HG03558 (cell line): ENCODE data around the gene PSG6.
"Not testable (repeated sequence)": the region's sequence is repeated elsewhere in the genome, so short reads cannot be mapped to it uniquely, and the experiment has no call there.

Experiments used
- ATAC-seq: cut with Tn5 transposase; IDR thresholded peaks from one replicate; pipeline ENCODE4 v1.9.1; 2021; ENCODE audit warnings: moderate number of reproducible peaks; ENCODE audit not compliant: unreplicated experiment; ENCODE audit errors: extremely low read depth

Gene PSG6

DNA sequence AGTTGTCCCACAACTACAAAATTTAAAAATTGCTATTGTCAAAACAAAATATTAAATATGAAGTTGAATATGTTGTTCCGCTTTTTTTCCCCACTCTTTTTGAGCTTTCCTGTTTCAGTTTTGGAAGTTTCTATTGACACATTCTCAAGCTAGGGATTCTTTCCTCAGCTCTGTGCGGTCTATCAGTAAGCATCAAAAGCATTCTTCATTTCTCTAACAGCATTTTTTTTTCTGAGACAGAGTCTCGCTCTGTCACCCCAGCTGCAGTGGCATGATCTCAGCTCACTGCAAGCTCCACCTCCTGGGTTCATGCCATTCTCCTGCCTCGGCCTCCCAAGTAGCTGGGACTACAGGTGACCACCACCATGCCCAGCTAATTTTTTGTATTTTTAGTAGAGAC, 4.8 kb downstream of the PSG6 start:
- ATAC-seq, result not testable (repeated sequence)

DNA sequence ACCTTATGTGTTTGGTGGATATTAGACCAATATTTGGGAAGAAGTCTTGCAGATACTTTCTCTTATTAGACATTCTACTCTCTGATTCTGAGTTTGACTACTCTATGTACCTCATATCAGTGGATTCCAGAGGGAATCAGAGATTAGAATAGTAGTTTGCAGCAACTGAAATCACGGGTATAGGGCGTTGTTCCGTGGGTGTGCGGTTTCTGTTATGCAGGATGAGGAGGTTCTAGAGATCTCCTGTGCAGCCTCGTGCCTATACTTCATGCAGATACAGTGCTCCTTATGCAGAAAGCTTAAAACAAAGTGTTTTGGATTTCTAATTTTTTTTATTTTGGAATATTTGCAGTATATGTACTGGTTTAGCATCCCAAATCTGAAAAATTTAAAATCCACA, 6.0 kb downstream of the PSG6 start:
- not testable (repeated sequence) for ATAC-seq

DNA sequence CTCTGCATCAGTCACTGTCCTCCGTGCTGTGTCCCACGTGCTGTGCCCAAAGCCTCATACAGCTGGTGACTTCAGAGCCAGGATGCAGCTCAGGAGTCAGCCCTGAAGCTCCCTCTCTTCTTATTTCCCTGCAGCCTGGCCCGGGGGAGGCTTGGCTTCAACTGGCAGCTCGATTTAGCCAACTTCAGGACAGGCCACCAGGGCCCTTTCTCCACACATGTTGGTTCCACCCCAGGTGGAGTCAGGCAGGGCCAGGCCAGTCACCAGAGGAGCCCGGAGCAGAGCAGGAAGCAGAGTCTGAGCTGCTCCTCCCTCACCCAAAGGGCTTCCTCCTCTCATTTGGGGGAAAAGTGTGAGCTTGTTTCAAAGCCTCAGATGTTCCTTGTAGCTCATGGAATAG, 11.5 kb downstream of the PSG6 start:
- ATAC-seq, result not testable (repeated sequence)

DNA sequence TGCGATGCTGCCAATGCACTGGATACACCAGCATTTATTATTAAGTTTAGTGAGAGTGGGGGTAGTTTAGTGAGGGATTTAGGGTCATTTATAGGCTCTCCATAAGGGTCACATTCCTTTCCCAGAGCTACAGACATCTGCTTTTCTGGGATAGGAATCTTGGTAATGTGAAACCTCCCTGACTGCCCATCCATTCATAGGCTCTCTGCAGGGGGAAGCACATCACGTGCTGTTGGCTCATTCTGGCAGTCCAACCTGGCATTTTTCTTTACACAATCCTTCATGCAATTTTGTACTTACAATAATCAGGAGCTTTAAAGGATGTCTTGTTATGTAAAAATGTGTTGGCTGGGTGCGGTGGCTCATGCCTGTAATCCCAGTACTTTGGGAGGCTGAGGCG, 17.1 kb downstream of the PSG6 start:
- ATAC-seq, result not testable (repeated sequence)

DNA sequence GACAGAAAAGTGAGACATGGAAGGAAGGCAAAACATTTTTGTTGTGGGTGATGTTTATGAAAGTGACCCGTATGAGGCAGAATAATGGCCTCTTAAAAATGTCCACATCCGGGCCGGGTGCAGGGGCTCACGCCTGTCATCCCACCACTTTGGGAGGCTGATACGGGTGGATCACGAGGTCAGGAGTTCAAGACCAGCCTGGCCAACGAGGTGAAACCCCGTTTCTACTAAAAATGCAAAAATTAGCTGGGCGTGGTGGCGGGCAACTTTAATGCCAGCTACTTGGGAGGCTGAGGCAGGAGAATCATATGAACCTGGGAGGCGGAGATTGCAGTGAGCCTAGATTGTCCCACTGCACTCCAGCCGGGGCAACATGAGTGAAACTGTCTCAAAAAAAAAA, 18.0 kb downstream of the PSG6 start:
- ATAC-seq, result not testable (repeated sequence)

DNA sequence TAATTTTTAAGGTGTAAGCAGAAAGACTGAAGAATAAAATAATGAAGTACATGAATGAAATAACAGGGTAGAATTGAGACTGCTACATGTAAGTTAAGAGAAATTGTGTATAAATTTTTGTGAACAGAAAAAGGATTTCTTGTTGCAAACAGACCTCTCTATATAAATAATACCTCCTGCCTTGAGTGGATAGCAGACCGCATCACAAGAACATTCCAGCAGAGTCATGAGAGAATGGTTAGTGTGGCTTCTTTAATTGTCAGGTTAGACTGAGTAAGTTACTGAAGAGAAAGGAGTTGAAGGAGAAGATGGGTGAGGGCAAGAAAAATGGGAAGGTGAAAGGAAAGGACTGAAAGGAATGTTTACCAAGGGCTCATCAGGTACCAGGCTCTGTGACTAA, 18.6 kb downstream of the PSG6 start:
- not testable (repeated sequence) for ATAC-seq

DNA sequence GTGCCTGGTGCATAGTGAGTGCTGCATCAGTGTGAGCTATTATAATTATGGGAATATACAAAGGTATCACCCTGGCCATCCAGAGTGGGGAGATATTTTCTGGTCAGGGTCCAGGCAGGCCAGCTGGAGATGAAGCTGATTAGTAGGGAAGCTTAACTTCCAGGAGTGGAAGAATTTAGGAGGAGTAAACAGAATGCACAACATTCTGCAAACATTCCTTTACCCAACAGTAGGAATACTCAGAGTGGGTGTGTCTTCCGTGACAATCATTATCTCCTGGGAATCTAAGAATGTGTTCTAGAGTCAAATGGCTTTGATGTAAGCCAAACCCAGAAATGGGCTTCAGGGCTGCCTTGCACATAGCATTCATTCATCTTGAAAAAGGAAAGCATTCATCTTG, 19.0 kb downstream of the PSG6 start:
- ATAC-seq, result not testable (repeated sequence)

DNA sequence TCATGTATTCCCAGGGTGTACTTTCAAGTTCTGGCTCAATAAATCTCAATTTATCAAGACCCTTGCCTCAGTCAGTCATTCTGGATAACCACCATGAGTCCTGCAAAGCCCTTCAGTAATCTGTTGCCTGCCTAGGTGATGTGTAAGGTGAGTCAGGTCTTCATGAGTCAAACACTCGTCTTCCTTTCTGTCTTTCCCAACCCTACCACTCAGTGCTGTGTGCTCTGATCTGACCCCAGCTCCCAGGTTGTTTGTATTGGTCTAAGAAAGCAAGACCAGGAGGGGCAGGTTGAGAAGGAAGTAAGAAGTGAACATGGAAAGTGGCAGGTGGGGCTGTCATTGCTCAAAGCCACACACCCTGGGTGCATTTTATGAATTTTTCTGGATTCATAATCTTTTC, 20.0 kb downstream of the PSG6 start:
- ATAC-seq, result not testable (repeated sequence)

DNA sequence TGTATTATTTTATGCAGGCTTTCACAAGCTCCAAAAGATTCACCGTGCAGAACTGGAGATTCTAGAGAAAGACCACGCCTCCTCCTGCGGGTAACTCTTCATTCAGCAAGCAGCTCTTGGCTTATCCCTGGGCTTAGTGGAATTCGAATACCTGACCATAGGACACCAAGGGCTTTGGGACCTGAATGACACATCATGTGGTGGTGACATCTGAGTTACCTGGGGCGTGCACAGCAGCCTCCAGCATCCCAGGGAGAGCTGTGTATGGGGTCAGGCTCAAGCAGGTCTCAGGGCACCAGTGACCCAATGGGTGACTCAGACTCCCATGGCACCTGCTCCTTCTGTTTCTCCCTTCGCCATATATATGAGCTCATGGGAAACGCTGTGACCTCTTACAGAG, 27.2 kb downstream of the PSG6 start:
- not testable (repeated sequence) for ATAC-seq

DNA sequence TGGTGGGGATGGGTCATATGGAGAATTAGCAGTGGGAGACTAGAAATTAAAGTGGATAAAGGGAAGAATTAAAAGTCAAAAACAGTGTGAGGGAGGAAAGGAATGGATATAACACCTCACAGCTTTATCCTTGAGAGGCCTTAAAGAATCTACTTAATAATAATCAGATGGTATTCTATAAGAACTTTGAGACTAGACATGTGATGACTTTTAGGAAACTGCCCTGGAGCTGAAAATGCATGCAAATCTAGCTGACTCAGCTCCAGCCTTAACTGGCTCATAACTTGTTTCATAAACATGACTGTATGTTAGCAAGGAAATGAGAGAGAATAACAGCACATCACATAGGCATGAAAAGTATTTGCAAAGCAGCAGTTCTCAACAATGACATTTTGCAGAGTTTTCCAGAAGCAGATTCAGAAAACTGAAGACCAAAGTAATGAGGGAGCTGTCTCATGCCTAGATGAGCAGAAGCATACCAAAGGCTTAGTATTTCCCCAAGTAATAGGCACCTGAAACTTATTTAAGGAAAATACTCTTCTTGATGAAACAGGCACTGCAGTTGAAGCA, 29.7 kb downstream of the PSG6 start:
- not testable (repeated sequence) for ATAC-seq

DNA sequence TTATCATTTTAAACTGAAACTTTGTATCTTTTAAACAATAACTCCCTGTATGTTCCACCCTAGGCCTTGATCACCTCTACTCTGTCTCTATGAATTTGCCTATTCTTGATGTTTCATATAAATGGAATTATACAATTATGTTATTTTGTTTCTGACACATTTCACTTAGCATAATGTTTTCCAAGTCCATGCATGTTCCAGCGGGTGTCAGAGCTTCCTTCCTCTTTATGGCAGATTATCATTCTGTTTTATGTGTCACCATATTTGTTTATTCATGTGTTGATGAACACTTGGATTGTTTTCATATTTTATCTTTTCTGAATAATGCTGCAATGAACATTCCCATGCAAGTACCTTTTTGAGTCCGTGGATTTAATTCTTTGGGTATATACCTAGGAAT, 35.0 kb downstream of the PSG6 start:
- not testable (repeated sequence) for ATAC-seq

DNA sequence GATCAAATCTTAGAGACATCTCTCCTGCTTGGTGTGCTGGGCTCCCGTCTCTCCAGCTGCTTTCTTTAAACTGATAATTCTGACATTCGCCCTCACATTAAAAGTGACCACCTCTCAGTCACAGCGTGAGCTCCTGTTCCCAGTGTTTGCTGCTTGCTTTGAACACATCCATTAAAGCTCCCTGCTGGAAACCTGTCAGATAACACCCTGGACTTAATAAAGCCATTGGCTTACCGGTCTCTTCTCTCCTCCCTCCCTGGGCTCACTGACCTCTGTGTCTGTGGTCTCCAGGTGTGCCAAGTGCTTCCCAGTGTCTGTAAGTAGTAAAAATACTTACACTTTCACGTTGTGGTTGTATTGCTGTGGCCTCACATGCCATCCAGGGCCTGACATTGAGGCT, 35.7 kb downstream of the PSG6 start:
- ATAC-seq, result not testable (repeated sequence)

DNA sequence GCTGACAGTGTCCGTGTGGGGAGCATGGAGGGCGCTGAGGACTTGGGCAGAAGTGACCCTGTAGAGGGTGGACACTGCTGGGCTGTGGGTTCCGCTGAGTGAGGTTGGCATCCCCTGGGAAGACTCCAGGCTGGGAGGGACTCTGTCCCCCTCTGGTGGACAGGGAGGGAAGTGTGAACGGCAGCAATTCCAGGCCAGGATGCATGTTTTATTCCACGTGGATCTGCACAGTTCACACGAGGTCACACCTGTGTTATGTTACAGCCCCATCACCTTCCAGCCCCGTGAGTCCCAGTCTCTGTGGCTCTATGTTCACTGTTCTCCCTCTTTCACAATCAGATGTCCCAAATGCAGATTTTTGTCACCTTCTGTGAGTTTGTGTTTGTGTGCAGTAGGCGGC, 36.4 kb downstream of the PSG6 start:
- ATAC-seq, result not testable (repeated sequence)

DNA sequence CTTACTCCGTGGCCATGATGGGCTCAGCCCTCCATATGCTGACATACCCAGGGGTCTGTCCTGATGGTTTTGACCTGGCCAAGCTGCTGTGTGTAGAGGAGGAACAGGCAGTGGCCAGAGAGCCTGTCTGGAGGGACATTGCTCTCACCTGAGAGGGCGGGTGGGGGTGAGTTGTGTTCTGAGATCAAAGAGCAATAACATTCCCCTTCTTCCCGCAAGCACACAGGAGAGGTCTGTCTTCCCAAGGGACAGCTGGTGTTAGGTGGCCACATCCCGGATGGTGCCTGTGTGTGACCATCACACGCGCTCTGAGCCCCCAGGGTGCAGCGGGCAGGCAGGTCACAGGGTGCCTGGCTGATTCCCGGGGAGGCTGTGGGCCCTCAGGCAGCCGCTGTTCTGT, 37.1 kb downstream of the PSG6 start:
- ATAC-seq, result not testable (repeated sequence)

DNA sequence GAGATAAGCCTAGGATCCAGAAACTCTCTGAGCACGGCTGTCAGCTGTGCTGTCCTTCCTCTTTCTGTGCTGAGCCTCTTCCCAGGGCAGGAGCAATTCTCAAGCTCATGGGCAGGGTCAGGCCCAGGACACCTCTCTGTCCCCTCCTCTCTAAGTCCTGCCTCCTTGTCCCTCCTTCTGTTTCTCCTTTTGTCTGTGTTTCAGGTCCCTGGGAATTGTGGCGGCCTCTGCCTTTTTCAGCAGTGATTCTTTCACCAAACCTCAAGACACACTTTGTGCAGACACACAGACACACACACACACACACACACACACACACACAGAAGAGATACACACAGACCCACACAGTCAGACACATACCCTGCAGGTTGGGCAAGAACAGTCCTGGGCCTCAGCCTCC, 38.1 kb downstream of the PSG6 start, which contains the start of gene PSG1:
Gene PSG1, minus strand, starts transcription at position 101 of the 400 bp plus-strand sequence. CDS start 132 bp downstream, outside the sequence.
- no peak for ATAC-seq

DNA sequence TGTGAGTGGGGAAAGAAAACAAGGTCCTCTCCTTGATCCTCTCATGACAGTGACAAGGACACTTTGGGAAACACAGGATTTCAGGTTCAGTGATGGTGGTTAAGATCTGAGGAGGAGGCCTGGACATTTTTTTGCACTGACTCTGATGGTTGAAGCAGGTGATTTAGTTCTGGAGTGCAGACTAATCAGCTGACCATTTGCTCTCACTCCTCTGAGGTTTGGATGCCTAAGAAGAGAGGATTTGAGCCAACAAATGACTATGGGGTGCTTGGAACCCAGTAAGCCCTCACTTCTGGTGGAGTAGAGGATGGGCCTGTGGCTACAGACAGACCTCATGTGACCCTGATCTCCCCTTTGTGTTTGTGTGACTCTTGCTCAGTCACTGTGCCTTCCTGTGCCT, 41.1 kb downstream of the PSG6 start:
- ATAC-seq, result not testable (repeated sequence)

DNA sequence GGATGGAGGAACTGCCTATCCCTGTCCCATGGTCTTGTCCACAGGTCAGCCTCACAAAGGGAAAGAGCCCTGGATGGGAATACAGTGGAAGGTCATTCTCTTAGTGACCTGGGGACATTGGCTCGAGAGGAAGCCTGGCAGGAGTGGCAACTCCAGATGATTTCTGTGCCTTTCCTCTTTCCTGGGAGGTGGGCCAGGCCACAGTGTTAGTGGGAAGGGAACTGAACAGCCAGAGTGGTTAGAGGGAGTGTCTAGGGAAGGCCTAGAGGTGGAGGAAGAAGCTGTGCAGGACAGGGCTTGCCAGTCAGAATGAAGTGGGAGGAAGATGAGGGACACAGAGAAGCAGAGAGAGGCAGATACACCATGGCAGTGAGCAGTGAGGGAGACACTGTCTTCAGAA, 41.8 kb downstream of the PSG6 start:
- not testable (repeated sequence) for ATAC-seq

DNA sequence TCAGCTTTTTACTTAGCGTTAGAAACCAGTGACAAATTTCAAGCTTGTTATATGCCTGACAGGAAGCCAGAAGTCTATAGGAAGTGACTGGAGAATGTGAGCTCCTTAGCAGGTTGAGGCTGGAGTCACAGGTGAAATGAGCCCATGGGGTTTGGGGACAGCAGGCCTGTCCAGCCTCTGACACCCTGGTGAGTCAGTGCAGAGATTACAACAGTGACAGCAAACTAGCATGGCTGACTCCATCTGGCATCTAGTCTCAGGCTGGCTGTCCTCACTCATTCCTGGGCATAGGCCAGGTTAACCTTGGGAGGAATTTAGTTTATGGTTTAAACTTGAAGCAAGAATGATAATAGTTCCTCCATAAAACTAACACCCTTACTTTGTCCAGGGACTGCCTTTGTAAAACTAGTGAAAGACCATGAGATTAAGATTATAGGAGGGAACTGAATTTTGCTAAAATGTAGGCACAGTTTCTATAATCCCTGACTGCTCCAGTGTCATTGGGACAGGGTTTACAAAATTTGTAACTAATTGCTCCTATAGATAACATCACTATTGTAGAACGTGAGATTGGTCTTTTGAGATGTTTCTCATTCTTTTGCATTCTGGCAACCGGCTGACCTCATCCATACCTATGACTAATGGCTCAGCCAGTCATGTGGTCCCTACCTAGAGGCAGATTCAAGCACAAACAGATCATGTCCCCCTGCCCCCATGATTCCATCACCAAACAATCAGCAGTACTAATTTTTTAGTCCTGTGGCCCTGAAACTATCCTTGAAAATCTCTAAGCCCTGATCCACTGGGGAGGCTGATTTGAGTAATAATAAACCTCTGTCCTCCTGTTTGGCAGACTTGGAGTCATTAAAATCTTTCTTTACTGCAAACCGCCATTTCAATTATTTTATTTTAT, 42.5 kb downstream of the PSG6 start:
- ATAC-seq, result not testable (repeated sequence)

DNA sequence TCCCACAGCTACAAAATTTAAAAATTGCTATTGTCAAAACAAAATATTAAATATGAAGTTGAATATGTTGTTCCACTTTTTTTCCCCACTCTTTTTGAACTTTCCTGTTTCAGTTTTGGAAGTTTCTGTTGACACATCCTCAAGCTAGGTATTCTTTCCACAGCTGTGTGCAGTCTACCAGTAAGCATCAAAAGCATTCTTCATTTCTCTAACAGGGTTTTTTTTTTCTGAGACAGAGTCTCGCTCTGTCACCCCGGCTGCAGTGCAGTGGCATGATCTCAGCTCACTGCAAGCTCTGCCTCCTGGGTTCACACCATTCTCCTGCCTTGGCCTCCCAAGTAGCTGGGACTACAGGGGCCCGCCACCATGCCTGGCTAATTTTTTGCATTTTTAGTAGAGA, 43.6 kb downstream of the PSG6 start:
- ATAC-seq, result not testable (repeated sequence)

DNA sequence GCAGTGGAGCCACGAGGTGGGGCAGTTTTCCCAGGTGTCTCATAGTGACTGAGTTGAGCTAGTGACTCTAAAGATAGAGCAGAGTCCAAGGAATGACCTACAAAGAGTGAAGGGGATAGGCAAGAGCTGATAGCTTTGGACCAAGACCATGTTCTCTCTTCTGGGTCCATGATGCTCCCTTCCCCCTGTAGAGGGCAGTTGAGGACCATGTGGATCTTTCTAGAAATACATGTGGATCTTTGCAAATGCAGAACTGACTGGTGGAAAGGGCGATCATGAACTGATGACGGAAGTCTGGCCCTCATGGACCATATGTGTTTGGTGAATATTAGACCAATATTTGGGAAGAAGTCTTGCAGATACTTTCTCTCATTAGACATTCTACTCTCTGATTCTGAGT, 45.1 kb downstream of the PSG6 start:
- ATAC-seq, result no peak

DNA sequence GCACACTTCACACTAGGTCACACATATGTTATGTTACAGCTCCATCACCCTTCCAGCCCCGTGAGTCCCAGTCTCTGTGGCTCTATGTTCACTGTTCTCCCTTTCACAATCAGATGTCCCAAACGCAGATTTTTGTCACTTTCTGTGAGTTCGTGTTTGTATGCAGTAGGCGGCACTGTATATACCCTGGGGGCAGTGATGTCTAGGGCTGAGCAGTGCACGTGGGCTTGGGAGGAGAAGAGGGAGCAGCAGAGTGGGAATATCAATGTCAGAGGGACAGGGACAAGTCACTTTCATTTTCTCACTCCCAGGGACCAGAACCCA, 60.2 kb downstream of the PSG6 start:
- ATAC-seq, result no peak
